ENCODE data around the gene RPN2. TPM values are rescaled to one million over a fixed set of nuclear protein-coding genes. Genes with fewer than 3 reads are reported as not detected.

RPN2 gene
- total and polyA plus RNA-seq, 4 donors = 88.9 to 286 (median 189) TPM

DNA sequence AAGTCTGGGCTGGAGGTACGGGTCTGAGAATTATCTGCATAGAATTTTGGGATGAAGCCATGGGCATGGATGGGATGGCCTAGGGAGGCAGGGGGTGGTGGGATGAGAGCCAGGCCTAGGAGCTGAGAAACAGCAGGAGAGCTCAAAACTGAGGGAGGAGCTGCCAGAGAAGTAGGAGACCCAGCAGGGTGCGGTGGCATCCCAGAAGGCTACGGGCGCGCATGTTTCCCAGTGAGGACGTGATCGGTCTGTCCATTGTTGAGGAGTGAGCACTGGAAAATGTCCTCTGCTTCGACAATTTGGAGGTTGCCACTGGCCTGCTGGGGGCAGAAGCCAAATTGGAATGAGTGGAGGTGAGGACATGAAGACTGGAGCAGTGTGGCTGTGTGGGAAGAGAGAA is 14.7 kb downstream of the RPN2 start:
- Histone ChIP-seq H3K4me1 (ENCODE audit: control insufficient read depth in 5 of 5, insufficient read depth in 5 of 5, low read length in 5 of 5) (peaks cover 0 to 11% (median 5%) of the 10 kb centered on the region in 5 donors), H3K4me3 (no peak overlapping the region), H3K27ac (ENCODE audit: low read depth in 1 of 2, low read length in 1 of 2) (no peak overlapping the region), H3K27me3 (ENCODE audit: control insufficient read depth in 3 of 3, insufficient read depth in 3 of 3, low read length in 2 of 3) (no peaks in the 10 kb centered on the region), H3K36me3 (ENCODE audit: control insufficient read depth in 4 of 4, insufficient read depth in 4 of 4, low read length in 4 of 4) (peaks cover under 1 to 24% (median 9%) of the 10 kb centered on the region in 4 donors), H3K9ac (ENCODE audit: insufficient read depth in 1 of 2, low read length in 2 of 2) (no peak overlapping the region), H3K9me3 (ENCODE audit: control insufficient read depth in 4 of 4, insufficient read depth in 3 of 4, low read length in 3 of 4) (no peaks in the 10 kb centered on the region)
- no peak for ATAC-seq (ENCODE audit: insufficient read depth, low FRiP score)
- 97 to 98% methylated on average over 8 of the region's 8 CpGs for WGBS, 2 donors
- DNase-seq = no peak
- TF ChIP-seq, protein P1, sequence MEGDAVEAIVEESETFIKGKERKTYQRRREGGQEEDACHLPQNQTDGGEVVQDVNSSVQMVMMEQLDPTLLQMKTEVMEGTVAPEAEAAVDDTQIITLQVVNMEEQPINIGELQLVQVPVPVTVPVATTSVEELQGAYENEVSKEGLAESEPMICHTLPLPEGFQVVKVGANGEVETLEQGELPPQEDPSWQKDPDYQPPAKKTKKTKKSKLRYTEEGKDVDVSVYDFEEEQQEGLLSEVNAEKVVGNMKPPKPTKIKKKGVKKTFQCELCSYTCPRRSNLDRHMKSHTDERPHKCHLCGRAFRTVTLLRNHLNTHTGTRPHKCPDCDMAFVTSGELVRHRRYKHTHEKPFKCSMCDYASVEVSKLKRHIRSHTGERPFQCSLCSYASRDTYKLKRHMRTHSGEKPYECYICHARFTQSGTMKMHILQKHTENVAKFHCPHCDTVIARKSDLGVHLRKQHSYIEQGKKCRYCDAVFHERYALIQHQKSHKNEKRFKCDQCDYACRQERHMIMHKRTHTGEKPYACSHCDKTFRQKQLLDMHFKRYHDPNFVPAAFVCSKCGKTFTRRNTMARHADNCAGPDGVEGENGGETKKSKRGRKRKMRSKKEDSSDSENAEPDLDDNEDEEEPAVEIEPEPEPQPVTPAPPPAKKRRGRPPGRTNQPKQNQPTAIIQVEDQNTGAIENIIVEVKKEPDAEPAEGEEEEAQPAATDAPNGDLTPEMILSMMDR (IDR thresholded peaks at IDR 0.05; ENCODE audit: control extremely low read depth, extremely low read depth) = no peak

DNA sequence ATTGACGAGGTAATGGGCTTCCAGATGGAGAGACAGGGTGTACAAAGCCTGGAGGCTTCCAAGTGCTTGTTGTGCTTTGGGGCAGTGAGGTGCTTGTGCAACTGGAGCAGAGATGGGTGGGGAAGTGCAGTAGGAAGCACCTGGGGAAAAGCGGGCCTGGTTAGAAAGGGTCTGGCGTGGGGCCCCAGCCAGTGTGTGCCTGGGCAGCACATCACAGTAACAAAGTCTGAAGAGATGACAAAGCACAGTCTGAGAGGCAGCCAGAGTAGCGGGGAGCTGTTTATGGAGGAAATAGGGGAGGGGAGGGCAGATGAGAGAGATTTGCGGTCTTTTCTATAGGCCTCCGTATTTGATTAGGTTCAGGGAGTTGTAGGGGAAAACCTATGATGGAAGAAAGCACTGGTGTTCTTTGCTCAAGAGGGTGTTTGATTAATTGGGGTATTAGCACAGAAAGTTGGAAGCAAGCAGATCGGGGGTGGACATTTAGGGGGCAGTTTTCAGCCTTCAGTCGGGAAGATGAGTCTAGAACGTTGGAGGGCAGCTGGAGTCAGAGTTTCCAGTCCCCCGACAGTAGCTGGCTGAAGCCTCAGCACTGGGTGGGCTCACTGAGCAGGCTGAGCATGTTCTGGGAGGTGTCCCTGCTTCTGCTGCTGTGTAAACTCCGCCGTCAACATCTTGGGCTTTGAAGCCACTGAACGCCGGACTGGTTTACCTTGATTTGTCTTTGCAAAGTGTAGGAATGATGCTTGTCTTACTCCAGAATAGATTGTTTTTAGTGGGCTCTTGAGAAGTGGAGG is 15.7 kb downstream of the RPN2 start:
- DNase-seq (peak in 2 of 3 donors; percentile 9 to 27), ATAC-seq (ENCODE audit: insufficient read depth, low FRiP score) (no peak)
- no peak overlapping the region for H3K9ac ChIP-seq (ENCODE audit: insufficient read depth in 1 of 2, low read length in 2 of 2)
- H3K4me3 ChIP-seq = no peak overlapping the region
- no peaks in the 10 kb centered on the region for H3K27me3 ChIP-seq (ENCODE audit: control insufficient read depth in 3 of 3, insufficient read depth in 3 of 3, low read length in 2 of 3)
- peaks cover 0 to 11% (median 5%) of the 10 kb centered on the region in 5 donors for H3K4me1 ChIP-seq (ENCODE audit: control insufficient read depth in 5 of 5, insufficient read depth in 5 of 5, low read length in 5 of 5)
- TF ChIP-seq, protein P1 (IDR thresholded peaks at IDR 0.05; ENCODE audit: control extremely low read depth, extremely low read depth) = no peak
- H3K9me3 ChIP-seq (ENCODE audit: control insufficient read depth in 4 of 4, insufficient read depth in 3 of 4, low read length in 3 of 4) = no peaks in the 10 kb centered on the region
- no peak overlapping the region for H3K27ac ChIP-seq (ENCODE audit: low read depth in 1 of 2, low read length in 1 of 2)
- peaks cover 2 to 27% (median 14%) of the 10 kb centered on the region in 4 donors for H3K36me3 ChIP-seq (ENCODE audit: control insufficient read depth in 4 of 4, insufficient read depth in 4 of 4, low read length in 4 of 4)
- WGBS, 2 donors = 32 to 51% methylated on average over 14 of the region's 14 CpGs

DNA sequence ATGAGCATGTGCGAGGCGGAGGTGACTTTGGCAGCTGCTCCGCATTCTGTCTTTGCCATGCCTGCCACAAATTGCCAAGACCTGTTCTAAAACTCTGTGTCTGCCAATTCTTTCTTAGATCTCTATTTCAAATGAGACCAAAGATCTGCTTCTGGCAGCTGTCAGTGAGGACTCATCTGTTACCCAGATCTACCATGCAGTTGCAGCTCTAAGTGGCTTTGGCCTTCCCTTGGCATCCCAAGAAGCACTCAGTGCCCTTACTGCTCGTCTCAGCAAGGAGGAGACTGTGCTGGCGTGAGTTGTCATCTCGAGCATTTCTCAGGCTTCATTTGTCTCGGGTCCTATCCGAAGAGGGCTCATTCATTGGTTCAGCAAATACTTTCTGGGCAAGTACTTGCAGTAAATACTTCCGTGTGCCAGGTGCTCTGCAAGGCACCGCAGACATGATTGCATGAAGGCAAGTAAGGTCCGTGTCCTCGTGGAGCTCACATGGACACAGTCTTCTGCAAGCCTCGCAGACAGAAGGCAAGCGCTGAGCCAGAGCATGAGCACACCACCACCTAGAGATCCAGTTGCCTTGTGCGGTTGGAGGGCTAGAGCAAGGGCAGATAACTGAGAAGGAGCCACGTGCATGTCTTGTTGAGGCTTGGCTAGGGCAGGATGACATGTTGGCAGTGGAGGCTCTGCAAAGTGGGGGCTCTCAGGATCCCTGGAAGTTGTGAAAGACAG is 20.0 kb downstream of the RPN2 start:
- peaks cover 11 to 32% (median 23%) of the 10 kb centered on the region in 4 donors for H3K36me3 ChIP-seq (ENCODE audit: control insufficient read depth in 4 of 4, insufficient read depth in 4 of 4, low read length in 4 of 4)
- no peak for DNase-seq
- no peak overlapping the region for H3K9ac ChIP-seq (ENCODE audit: insufficient read depth in 1 of 2, low read length in 2 of 2)
- no peak overlapping the region for H3K4me3 ChIP-seq
- no peaks in the 10 kb centered on the region for H3K27me3 ChIP-seq (ENCODE audit: control insufficient read depth in 3 of 3, insufficient read depth in 3 of 3, low read length in 2 of 3)
- TF ChIP-seq, protein P1 (IDR thresholded peaks at IDR 0.05; ENCODE audit: control extremely low read depth, extremely low read depth) = no peak
- H3K9me3 ChIP-seq (ENCODE audit: control insufficient read depth in 4 of 4, insufficient read depth in 3 of 4, low read length in 3 of 4) = no peaks in the 10 kb centered on the region
- ATAC-seq (ENCODE audit: insufficient read depth, low FRiP score) = no peak
- H3K27ac ChIP-seq (ENCODE audit: low read depth in 1 of 2, low read length in 1 of 2) = no peak overlapping the region
- 81 to 89% methylated on average over 16 of the region's 16 CpGs for WGBS, 2 donors
- H3K4me1 ChIP-seq (ENCODE audit: control insufficient read depth in 5 of 5, insufficient read depth in 5 of 5, low read length in 5 of 5) = peaks cover 0 to 6% (median 0%) of the 10 kb centered on the region in 5 donors
